ENCODE measurements around the gene HYKK.
A peak's percentile ranks its signal among the peaks of the same experiment; 100 is the strongest.
"Not testable (repeated sequence)": the region's sequence is repeated elsewhere in the genome, so short reads cannot be mapped to it uniquely, and the experiment has no call there.

Gene HYKK, protein sequence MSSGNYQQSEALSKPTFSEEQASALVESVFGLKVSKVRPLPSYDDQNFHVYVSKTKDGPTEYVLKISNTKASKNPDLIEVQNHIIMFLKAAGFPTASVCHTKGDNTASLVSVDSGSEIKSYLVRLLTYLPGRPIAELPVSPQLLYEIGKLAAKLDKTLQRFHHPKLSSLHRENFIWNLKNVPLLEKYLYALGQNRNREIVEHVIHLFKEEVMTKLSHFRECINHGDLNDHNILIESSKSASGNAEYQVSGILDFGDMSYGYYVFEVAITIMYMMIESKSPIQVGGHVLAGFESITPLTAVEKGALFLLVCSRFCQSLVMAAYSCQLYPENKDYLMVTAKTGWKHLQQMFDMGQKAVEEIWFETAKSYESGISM

GRCh38 chr15:78506971-78507830 is at the start of gene HYKK:
HYKK (plus strand) TSS chr15:78507577; CDS start chr15:78513089, 5,512 bp downstream.
- peak; percentile 91 for DNase-seq

- DNase-seq = no peak
Observed at GRCh38 chr15:78460737-78461136, 46.6 kb upstream of the HYKK start.

DNA sequence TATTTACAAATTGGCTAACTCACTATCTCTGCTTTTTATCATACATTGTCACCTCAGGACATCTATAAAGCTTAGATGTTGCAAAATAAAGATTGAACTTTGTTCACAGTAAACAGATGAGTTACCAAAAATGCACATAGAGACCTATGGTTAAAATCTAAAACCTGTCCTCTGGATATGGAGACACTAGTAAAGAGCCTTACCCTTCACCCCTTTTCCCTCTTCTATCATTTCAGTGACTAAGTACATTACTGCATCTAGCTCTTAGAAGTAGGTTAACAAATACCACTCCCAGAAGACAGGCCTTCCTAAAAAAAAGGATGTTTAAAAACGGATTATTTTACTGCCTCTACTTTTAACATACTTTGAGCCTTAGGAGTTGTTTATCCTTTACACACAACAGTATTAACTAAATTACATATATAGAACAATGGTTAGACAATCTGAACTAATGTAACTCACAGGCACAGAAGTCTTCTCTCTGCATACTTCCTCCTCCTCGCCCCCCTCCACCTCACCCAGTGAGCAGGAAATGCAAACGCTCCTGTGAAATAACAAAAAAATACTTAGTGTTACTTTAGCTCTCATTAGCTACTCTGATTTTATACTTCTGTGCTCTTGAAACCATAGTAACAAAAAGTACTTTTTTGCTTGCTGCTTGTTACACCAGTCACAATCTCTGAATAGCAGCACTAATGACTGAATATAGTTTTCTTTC is 46.0 kb upstream of the HYKK start:
- DNase-seq = no peak

- DNase-seq = no peak
Observed at GRCh38 chr15:78469031-78469430, 38.3 kb upstream of the HYKK start.

- no peak for DNase-seq
Observed at GRCh38 chr15:78477295-78477694, 30.1 kb upstream of the HYKK start.

DNA sequence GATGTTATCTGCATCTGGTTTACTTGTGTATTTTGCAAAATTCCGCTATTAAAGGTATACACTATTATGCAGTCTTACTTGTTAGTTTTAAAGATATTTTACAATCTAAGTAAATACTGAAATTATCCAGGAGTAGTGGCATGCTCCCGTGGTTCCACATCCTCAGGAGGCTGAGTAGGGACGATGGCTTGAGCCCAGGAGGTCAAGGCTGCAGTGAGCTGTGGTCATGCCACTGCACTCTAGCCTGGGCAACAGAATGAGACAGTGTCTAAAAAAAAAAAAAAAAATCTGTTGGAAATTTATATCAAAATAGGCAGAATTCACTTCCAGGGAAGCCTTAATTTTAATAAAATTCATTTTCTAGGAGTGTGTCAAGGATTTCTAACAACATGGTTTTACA is 27.7 kb upstream of the HYKK start:
- no peak for DNase-seq

DNA sequence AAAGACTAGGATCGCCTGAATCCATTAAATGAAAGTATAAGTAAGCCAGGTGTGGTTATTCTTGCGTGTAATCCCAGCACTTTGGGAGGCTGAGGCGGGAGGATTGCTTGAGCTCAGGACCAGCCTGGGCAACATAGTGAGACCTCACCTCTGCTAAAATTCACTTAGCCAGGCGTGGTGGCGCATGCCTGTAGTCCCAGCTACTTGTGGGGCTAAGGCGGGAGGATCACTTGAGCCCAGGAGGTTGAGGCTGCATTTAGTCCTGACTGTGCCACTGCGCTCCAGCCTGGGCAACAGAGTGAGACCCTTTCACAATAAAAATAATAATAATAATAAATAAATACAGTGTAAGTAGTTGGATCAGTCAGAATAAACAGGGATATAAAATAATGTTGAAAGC is 25.5 kb upstream of the HYKK start:
- DNase-seq = no peak

DNA sequence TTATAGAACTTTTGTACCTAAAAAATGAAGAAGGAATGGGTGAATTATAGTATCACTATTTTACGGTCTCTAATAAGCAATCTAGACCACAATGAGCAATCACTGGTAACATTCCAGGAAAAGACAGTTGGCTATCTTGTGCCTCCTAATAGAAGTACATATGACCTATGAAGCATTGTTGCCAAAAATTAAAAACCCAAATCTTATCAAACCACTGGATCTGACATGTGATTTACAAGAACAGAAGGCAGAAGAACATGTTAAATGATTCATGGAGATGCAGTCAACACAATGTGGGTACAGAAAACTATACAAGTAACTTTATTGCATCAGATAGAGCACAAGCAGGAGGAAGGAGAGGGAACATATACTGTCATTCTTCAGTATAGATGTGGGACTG is 14.5 kb upstream of the HYKK start:
- no peak for DNase-seq

DNA sequence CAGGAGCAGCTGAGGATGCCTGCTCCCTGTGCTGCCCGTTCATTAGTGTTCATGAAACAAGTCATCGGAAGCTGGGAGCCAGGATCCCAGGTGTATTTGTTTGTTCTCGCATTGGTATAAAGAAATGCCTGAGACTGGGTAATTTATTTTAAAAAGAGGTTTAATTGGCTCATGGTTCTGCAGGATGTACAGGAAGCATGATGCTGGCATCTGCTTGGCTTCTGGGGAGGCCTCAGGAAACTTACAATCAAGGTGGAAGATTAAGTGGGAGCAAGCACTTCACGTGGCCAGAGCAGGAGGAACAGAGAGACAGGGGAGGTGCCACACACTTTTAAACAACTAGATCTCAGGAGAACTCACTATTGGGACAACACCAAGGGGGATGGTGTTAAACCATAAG is 5.5 kb upstream of the HYKK start:
- DNase-seq = no peak

DNA sequence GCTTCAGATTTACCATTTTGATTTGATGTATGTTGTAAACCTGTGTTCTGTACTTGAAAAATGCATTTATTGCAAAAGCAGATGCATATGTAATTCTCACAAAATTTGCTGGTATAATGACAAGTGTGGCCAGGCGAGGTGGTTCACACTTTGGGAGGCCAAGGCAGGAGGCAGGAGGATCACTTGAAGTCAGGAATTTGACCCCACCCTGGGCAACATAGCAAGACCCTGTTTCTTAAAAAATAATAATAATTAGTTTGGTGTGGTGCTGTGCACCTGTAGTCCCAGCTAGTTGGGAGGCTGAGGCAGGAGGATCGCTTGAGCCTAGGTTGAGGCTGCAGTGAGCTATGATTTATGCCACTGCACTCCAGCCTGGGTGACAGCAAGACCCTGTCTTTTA is 4.7 kb upstream of the HYKK start:
- no peak for DNase-seq

DNA sequence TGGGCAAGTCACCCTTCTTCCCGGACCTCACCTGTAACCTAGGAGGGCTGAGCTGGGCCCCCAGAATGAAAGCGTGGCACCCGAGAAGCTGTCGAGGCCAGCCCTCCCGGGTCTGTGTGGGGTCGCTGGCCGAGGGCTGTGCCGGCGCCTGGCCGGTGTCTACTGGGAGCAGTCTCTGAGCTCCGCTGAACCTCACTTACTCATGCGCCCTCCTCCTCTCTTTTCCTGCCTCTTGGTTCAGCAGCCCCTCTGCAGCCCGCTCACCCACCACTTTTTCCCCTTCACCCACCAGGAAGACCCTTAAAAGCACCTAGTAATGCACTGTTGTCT is 419 bp downstream of the HYKK start:
- no peak for DNase-seq

- no peak for DNase-seq
Observed at GRCh38 chr15:78508272-78508671, 895 bp downstream of the HYKK start.

DNA sequence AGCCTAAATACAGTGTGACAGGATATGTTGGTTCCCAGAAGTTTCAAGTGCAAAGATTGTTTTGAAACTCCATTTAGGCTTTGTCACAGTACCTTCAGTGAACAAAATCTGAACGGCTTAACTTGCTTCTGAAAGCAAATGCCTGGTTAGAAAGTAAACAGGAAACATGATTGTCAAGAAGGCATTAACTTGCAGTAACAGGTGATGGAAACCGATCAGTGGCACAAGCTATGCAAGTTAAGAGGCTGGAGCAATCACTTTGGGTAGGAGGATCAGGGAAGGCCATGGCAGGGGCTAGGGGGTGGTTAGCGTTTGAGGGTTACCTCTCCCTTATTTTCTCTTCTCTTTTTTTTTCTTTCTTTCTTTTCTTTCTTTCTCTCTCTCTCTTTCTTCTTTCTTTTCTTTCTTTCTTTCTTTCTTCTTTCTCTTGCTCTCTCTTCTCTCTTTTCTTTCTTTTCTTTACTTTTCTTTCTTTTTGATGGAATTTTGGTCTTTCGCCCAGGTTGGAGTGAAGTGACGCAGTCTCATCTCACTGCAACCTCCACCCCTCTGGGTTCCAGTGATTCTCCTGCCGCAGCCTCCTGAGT is 2.4 kb downstream of the HYKK start:
- no peak for DNase-seq

DNA sequence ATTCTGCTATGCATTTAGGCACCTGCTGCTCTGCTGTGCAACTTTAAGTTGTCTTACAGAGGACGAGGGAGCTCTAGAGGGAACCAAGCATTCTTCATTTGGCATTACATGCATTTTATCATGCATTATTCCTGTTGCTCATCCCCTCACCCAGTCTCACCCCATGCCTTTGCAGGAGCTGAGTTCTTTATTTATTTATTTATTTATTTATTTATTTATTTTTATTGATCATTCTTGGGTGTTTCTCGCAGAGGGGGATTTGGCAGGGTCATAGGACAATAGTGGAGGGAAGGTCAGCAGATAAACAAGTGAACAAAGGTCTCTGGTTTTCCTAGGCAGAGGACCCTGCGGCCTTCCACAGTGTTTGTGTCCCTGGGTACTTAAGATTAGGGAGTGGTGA is 12.7 kb downstream of the HYKK start:
- not testable (repeated sequence) for DNase-seq

DNA sequence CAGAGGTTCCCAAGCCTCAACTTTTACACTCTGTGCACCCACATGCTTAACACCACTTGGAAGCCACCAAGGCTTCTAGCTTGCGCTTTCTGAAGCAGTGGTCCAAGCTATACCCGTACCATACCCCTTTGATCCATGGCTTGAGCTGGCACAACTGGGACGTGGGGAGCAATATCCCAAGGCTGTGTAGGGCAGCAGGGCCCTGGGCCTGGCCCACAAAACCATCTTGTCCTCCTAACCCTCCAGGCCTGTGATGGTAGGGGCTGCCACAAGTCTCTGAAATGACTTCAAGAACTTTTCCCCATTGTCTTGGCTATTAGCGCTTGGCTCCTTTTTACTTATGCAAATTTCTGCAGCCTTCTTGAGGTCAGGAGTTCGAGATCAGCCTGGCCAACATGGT is 16.9 kb downstream of the HYKK start:
- DNase-seq = no peak

- no peak for DNase-seq
Observed at GRCh38 chr15:78527325-78527724, 19.9 kb downstream of the HYKK start.

GRCh38 chr15:78533331-78533730 is 26.0 kb downstream of the HYKK start:
- no peak for DNase-seq

- no peak for DNase-seq
Observed at GRCh38 chr15:78536134-78536533, 28.8 kb downstream of the HYKK start.

- no peak for DNase-seq
Observed at GRCh38 chr15:78537266-78537905, 30.0 kb downstream of the HYKK start.

DNA sequence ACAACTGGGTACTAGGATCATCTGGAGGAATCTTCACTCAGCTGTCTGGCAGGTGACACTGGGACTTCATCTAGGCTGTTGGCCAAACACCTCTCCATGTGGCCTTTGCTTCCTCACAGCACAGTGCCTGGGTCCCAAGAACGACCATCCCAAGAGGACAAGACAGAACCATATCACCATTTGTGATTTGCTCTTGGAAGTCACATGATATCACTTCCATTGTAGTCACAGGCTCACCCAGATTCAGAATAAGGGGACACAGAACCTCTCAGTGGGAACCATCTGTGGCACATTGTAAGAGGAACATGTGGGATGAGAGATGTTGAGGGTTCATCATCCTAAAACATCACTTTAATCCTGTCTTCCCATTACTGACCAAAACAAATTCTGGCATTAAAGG is 31.0 kb downstream of the HYKK start:
- no peak for DNase-seq

DNA sequence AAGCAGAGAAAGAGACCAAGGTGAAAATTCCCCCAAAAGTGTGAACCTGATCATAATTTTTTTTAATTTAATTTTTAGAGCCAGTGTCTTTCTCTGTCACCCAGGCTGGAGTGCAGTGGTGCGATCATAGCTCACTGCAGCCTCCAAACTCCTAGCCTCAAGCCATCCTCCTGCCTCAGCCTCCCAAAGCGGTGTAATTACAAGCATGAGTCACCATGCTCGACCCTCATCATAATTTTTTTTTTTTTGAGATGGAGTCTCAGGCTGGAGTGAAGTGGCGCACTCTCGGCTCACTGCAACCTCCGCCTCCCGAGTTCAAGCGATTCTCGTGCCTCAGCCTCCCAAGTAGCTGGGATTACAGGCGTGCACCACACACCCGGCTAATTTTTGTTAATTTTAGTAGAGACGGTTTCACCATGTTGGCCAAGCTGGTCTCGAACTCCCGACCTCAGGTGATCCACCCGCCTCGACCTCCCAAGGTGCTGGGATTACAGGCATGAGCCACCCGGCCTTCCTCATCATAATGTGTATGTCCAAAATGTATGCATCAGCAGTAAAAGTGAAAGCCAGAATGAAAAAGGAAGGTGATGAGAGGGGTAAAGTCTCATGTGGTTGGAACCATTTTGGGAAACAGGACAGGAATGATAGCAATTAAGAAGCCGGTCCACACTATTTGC is 32.2 kb downstream of the HYKK start:
- not testable (repeated sequence) for DNase-seq
